Left ventricle myocardium superior (tissue), 1 donor: Measurements from ENCODE around the gene ASAH2B. TPM values are rescaled to one million over a fixed set of nuclear protein-coding genes. Genes with fewer than 3 reads are reported as not detected.
"Not testable (repeated sequence)": the region's sequence is repeated elsewhere in the genome, so short reads cannot be mapped to it uniquely, and the experiment has no call there.

Source experiments
- ATAC-seq: fragments of 200-7000 bp; cut with Tn5 transposase; one replicate; pipeline ENCODE4 v1.9.1; 2020; ENCODE audit warnings: mild to moderate bottlenecking, moderate library complexity
- DNase-seq: peaks from one replicate; pipeline ENCODE4 v3.0.0-alpha.2; 2020
- intact Hi-C: fragments of 100-400 bp; cut with micrococcal nuclease; formaldehyde crosslinking; loops from one replicate; pipeline ENCODE4 v1.11.0; 2022
- long read RNA-seq: library from polyadenylated mRNA; unstranded; transcript quantifications from one replicate; pipeline ENCODE4 v2.0.0, GENCODE V29; 2021
- total RNA-seq: library from RNA; stranded (reverse); fragmentation: NEBNext Ultra II Directional; extraction: Animal tissue kit (Norgen Biotek cat#: 25700); gene quantifications from one replicate; pipeline ENCODE4 v1.2.1, GENCODE V29; 2021
- donor health status: DM: no; HTN: yes; CAD: no; lungs with severe emphysema.

ASAH2B gene
- total RNA-seq, result 4.8 TPM
- long read RNA-seq, full-length matches to known transcripts, result 8 of 13 reads
- long read RNA-seq, partial matches to known transcripts, result 3 of 13 reads
- long read RNA-seq, other reads (novel, unspliced or antisense), result 2 of 13 reads

- DNase-seq, result peak; percentile 85
- intact Hi-C loops, result no loop called here
- ATAC-seq, result peak; percentile 85
Measured at GRCh38 chr10:50739618-50740292, at the start of gene ASAH2B. TSS of gene ASAH2B (plus strand) at chr10:50739936. CDS start at chr10:50745131, 5,195 bp downstream.

- DNase-seq, intact Hi-C loops, ATAC-seq: not testable (repeated sequence)
Measured at GRCh38 chr10:50697819-50698218, 41.9 kb upstream of the ASAH2B start.

GRCh38 chr10:50701947-50702346 lies 37.8 kb upstream of the ASAH2B start:
- DNase-seq, ATAC-seq, intact Hi-C loops: not testable (repeated sequence)

GRCh38 chr10:50702997-50703396 lies 36.7 kb upstream of the ASAH2B start:
- ATAC-seq, intact Hi-C loops, DNase-seq: not testable (repeated sequence)

GRCh38 chr10:50704436-50705079 lies 35.2 kb upstream of the ASAH2B start:
- intact Hi-C loops, DNase-seq: not testable (repeated sequence)
- ATAC-seq, result peak; percentile 90

- intact Hi-C loops, DNase-seq, ATAC-seq: not testable (repeated sequence)
Measured at GRCh38 chr10:50706006-50706405, 33.7 kb upstream of the ASAH2B start.

- intact Hi-C loops, ATAC-seq, DNase-seq: not testable (repeated sequence)
Measured at GRCh38 chr10:50710241-50710640, 29.5 kb upstream of the ASAH2B start.

GRCh38 chr10:50723812-50724211 lies 15.9 kb upstream of the ASAH2B start:
- intact Hi-C loops, ATAC-seq, DNase-seq: not testable (repeated sequence)

- DNase-seq, intact Hi-C loops, ATAC-seq: not testable (repeated sequence)
Measured at GRCh38 chr10:50728112-50728511, 11.6 kb upstream of the ASAH2B start.

GRCh38 chr10:50738987-50739617 lies 634 bp upstream of the ASAH2B start:
- DNase-seq, intact Hi-C loops, ATAC-seq: not testable (repeated sequence)

- intact Hi-C loops, result no loop called here
- DNase-seq (no peak), ATAC-seq (peak; percentile 72)
Measured at GRCh38 chr10:50740293-50740648, 535 bp downstream of the ASAH2B start.

GRCh38 chr10:50742820-50743219 lies 3.1 kb downstream of the ASAH2B start:
- intact Hi-C loops, ATAC-seq, DNase-seq: not testable (repeated sequence)

GRCh38 chr10:50766774-50767513 lies 27.2 kb downstream of the ASAH2B start:
- ATAC-seq, intact Hi-C loops, DNase-seq: not testable (repeated sequence)

GRCh38 chr10:50772042-50772441 lies 32.3 kb downstream of the ASAH2B start:
- DNase-seq, ATAC-seq, intact Hi-C loops: not testable (repeated sequence)

GRCh38 chr10:50774868-50775267 lies 35.1 kb downstream of the ASAH2B start:
- intact Hi-C loops, DNase-seq, ATAC-seq: not testable (repeated sequence)

- intact Hi-C loops, DNase-seq, ATAC-seq: not testable (repeated sequence)
Measured at GRCh38 chr10:50780036-50780435, 40.3 kb downstream of the ASAH2B start.

GRCh38 chr10:50782017-50782416 lies 42.3 kb downstream of the ASAH2B start:
- intact Hi-C loops, DNase-seq, ATAC-seq: not testable (repeated sequence)

GRCh38 chr10:50787962-50788361 lies 48.2 kb downstream of the ASAH2B start:
- ATAC-seq, intact Hi-C loops, DNase-seq: not testable (repeated sequence)
